Mucosa of rectum (tissue), 2 donors: Measurements from ENCODE around the gene KIF5A.
A peak's percentile ranks its signal among the peaks of the same experiment; 100 is the strongest.
"Not testable (repeated sequence)": the region's sequence is repeated elsewhere in the genome, so short reads cannot be mapped to it uniquely, and the experiment has no call there.

Experiments used
- H3K27ac ChIP-seq, 2 donors: one replicate each; pipeline ENCODE4 v1.7.0; 2013; ENCODE audit warnings: inconsistent platforms in 2 of 2, low read depth in 2 of 2, low read length in 2 of 2
- H3K27me3 ChIP-seq, 2 donors: one replicate each; pipeline ENCODE4 v1.7.0; 2013; ENCODE audit warnings: low read length in 2 of 2; ENCODE audit not compliant: control insufficient read depth in 2 of 2, insufficient read depth in 2 of 2
- H3K36me3 ChIP-seq, 2 donors: one replicate each; pipeline ENCODE4 v1.7.0; 2013; ENCODE audit warnings: low read length in 2 of 2; ENCODE audit not compliant: control insufficient read depth in 2 of 2, insufficient read depth in 2 of 2
- H3K4me1 ChIP-seq, 2 donors: one replicate each; pipeline ENCODE4 v1.7.0; 2013; ENCODE audit warnings: low read length in 2 of 2, mild to moderate bottlenecking in 1 of 2; ENCODE audit not compliant: control insufficient read depth in 2 of 2, insufficient read depth in 2 of 2
- H3K4me3 ChIP-seq, 2 donors: one replicate each; pipeline ENCODE4 v1.7.0; 2013; ENCODE audit warnings: low read length in 2 of 2
- H3K9ac ChIP-seq, 2 donors: one replicate each; pipeline ENCODE4 v1.7.0; 2013; ENCODE audit warnings: low read length in 2 of 2, low read depth in 1 of 2, mild to moderate bottlenecking in 1 of 2
- H3K9me3 ChIP-seq, 2 donors: one replicate each; pipeline ENCODE4 v1.7.0; 2013; ENCODE audit warnings: low read length in 2 of 2; ENCODE audit not compliant: control insufficient read depth in 2 of 2
- donor health status: healthy.
- donor health status: Normal muscosa, but diverticular disease.

Gene KIF5A

DNA sequence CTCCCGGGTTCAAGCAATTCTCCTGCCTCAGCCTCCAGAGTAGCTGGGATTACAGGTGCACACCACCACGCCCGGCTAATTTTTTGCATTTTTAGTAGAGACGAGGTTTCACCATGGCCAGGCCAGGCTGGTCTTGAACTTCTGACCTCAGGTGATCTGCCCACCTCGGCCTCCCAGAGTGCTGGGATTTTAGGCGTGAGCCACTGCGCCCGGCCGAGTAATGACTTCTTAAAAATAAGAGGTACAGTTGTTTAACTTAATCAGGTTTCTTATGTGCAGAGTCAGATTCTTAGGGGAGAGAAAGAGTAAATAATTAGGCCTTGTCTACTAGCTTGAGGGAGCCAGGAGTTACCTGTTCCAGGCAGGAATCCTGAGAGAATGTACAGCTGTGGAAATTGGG lies 35.6 kb upstream of the KIF5A start:
- H3K27ac ChIP-seq, H3K9ac ChIP-seq, H3K4me3 ChIP-seq, H3K27me3 ChIP-seq, H3K9me3 ChIP-seq: not testable (repeated sequence)
- Histone ChIP-seq H3K4me1 (peaks cover 13 to 16% of the 10 kb centered on the region in 2 donors), H3K36me3 (peaks cover 54 to 70% of the 10 kb centered on the region in 2 donors)

DNA sequence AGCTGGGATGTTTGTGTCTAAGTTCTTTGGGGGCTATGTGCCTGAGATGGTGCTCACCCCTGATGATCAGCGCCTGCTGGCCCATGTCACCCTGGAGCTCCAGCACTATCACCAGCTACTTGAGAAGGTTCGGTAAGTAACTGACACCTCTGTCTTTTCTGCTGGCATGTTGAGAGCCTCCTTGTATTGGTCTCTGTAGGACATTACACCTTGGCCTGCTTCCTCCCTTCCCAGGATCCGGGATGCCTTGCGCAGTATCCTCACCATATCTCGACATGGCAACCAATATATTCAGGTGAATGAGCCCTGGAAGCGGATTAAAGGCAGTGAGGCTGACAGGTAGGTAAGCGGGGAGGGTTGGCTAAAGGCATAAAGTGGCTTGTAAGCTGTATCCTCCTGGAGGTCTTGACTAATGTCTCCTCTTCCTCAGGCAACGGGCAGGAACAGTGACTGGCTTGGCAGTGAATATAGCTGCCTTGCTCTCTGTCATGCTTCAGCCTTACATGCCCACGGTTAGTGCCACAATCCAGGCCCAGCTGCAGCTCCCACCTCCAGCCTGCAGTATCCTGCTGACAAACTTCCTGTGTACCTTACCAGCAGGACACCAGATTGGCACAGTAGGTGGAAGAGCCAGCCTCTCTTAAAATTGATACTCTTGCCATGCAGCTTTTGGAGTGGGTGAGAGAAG lies 35.0 kb upstream of the KIF5A start:
- peaks cover 18% of the 10 kb centered on the region in 2 donors for H3K4me1 ChIP-seq
- no peak overlapping the region for H3K27ac ChIP-seq
- H3K27me3 ChIP-seq: no peaks in the 10 kb centered on the region

DNA sequence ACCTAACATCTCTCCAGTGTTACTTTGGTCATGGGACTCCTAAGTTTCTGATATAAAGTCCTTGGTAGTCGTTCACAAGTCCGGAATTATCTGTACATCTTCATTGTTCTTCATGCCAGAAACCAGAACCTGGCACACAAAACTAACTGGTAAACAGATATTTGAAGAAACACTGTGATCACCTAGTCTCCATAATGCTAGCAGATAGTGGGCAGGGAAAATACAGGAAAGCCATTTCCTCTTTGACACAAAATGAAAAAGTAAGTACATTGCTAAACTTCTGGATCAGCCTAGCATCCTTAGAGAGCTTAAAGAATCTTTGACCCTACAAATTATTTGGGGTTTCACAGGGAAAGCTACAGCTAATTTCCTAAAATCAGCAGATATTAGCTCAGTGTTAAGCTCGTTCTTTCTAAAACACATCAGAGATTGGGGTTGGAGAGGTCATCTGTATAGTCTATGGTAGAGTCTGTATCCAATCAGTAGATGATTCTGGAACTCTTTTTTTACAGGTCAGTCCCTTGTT lies 34.4 kb upstream of the KIF5A start:
- Histone ChIP-seq H3K4me3 (no peak overlapping the region), H3K36me3 (peaks cover 54 to 66% of the 10 kb centered on the region in 2 donors), H3K9ac (no peak overlapping the region), H3K9me3 (no peaks in the 10 kb centered on the region), H3K27ac (no peak overlapping the region), H3K4me1 (peaks cover 18% of the 10 kb centered on the region in 2 donors), H3K27me3 (no peaks in the 10 kb centered on the region)

More for the DNA sequence above, 35.0 kb upstream of the KIF5A start:
- no peak overlapping the region for H3K4me3 ChIP-seq
- H3K36me3 ChIP-seq: peaks cover 54 to 67% of the 10 kb centered on the region in 2 donors
- H3K9ac ChIP-seq: no peak overlapping the region
- H3K9me3 ChIP-seq: no peaks in the 10 kb centered on the region

DNA sequence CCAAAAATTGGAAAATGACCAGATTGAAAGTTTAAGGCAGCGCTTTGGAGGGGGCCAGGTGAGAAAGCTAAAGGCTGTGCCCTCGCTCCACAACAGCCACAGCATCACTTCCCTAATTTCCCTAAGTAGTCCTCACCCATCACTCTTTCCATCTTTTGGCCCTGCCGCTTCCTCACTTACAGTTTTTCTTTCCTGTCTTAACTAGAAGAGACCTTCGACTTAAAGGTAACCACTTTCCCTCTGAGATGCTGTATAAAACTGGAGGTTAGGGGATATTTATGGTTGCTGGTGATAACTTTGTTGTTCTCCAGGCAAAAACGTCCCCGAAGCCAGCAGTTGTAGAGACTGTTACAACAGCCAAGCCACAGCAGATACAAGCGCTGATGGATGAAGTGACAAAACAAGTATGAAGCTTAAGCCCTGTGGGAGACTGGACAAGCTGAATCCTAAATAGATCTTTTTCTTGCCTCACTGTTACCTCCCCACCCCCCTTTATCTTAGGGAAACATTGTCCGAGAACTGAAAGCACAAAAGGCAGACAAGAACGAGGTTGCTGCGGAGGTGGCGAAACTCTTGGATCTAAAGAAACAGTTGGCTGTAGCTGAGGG lies 33.8 kb upstream of the KIF5A start:
- no peaks in the 10 kb centered on the region for H3K27me3 ChIP-seq
- no peak overlapping the region for H3K27ac ChIP-seq
- H3K4me3 ChIP-seq: no peak overlapping the region
- H3K9ac ChIP-seq: no peak overlapping the region
- no peaks in the 10 kb centered on the region for H3K9me3 ChIP-seq
- H3K36me3 ChIP-seq: peaks cover 54 to 65% of the 10 kb centered on the region in 2 donors
- H3K4me1 ChIP-seq: peaks cover 21% of the 10 kb centered on the region in 2 donors

DNA sequence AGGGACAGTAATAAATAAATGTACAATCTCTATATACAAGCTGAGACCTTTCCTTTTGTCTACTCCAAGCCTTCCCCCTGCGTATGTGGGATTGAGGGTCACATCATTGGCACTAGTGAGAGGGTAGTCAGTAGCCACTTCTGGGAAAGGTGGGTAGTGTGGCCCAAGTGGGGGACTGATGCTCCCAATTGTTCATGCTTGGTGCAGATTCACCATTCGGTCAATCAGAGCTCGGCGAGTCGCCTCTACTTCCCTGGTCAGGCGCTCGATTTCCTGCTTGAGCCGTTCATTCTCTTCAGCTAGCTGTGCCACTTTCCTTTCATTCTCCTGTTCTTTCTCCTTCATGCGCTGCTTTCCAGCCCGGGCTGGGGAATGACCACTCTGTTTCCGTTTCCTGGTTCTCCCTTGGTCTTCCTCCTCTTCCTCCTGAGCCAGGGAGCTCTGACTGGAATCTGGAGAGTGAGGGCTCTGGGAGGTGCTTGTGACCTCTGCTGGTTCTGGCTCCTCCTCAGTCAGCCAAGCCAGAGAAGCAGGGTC lies 33.2 kb upstream of the KIF5A start:
- Histone ChIP-seq H3K27me3 (no peaks in the 10 kb centered on the region), H3K36me3 (peaks cover 50 to 59% of the 10 kb centered on the region in 2 donors), H3K9me3 (no peaks in the 10 kb centered on the region), H3K27ac (no peak overlapping the region), H3K9ac (no peak overlapping the region), H3K4me3 (no peak overlapping the region), H3K4me1 (peaks cover 27% of the 10 kb centered on the region in 2 donors)

DNA sequence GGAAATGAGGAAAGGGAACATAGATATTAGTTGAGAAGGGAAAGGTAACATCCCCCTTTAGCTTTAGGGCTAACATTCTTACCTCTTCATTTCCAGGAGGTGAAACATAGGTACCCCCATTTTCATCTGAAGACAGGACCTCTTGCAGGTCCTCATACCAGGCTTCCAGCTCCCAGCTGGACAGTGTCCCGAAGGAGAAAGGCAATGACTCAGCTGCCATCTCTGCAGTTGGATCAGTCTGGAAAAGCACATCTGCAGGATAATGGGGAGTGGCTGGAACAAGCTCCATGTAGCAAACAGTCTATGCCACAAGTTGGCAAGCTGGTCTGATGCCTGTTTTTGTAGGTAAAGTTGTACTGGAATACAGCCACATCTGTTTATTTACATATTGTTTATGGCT lies 32.7 kb upstream of the KIF5A start:
- H3K27me3 ChIP-seq: no peaks in the 10 kb centered on the region
- H3K4me3 ChIP-seq: no peak overlapping the region
- peaks cover 32% of the 10 kb centered on the region in 2 donors for H3K4me1 ChIP-seq
- no peak overlapping the region for H3K27ac ChIP-seq
- H3K9ac ChIP-seq: no peak overlapping the region
- peaks cover 45 to 54% of the 10 kb centered on the region in 2 donors for H3K36me3 ChIP-seq
- no peaks in the 10 kb centered on the region for H3K9me3 ChIP-seq

DNA sequence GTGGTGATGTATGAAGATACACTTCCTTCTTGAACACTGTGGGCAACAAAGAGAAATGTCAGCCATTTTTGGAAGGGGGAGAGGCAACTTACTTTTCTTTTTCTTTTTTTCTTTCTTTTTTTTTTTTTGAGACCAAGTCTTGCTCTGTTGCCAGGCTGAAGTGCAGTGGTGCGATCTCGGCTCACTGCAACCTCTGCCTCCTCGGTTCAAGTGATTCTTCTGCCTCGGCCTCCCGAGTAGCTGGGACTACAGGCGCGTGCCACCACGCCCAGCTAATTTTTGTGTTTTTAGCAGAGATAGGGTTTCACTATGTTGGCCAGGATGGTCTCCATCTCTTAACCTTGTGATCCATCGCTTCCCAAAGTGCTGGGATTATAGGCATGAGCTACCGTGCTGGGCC lies 32.1 kb upstream of the KIF5A start:
- peak overlapping the region in 1 of 2 donors; percentile 99 for H3K4me3 ChIP-seq

DNA sequence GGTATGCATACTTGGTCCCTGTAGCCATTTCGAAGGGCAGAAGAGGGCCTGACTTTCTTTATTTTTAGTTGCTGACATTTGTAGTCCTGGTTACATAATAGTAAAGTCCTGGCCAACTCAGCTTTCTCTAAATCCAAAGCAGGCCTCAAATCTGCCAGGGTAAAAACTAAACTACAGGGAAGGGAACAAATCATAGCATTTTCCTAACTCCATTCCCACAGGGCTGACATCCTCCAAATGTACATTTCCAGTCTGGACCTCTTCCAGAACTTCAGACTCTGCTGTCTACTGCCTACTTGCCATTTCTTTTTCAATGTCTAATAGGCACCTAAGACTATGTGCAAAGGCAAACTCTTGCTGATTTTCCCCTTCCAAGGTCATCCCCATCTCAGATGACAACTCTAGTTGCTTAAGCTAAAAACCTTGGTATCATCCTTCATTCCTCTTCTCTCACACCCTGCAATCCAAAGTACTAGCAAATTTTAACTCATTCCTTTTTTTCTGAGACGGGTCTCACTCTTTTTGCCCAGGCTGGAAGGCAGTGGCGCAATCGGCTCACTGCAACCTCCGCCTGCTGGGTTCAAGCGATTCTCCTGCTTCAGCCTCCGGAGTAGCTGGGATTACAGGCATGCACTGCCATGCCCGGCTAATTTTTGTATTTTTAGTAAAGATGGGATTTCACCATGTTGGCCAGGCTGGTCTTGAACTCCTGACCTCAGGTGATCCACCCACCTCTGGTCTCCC lies 31.5 kb upstream of the KIF5A start:
- H3K4me1 ChIP-seq: peaks cover 34% of the 10 kb centered on the region in 2 donors
- H3K27me3 ChIP-seq: no peaks in the 10 kb centered on the region
- peak overlapping the region in 1 of 2 donors; percentile 99 for H3K4me3 ChIP-seq
- peak overlapping the region in 1 of 2 donors; percentile 35 for H3K9ac ChIP-seq
- H3K9me3 ChIP-seq: no peaks in the 10 kb centered on the region
- peak overlapping the region in 1 of 2 donors; percentile 27 for H3K27ac ChIP-seq
- peaks cover 34 to 43% of the 10 kb centered on the region in 2 donors for H3K36me3 ChIP-seq

More for the DNA sequence above, 32.1 kb upstream of the KIF5A start:
- not testable (repeated sequence) for H3K9me3 ChIP-seq, H3K27ac ChIP-seq, H3K27me3 ChIP-seq
- Histone ChIP-seq H3K4me1 (peaks cover 32 to 33% of the 10 kb centered on the region in 2 donors), H3K9ac (peak overlapping the region in 1 of 2 donors; percentile 35), H3K36me3 (peaks cover 41 to 50% of the 10 kb centered on the region in 2 donors)

DNA sequence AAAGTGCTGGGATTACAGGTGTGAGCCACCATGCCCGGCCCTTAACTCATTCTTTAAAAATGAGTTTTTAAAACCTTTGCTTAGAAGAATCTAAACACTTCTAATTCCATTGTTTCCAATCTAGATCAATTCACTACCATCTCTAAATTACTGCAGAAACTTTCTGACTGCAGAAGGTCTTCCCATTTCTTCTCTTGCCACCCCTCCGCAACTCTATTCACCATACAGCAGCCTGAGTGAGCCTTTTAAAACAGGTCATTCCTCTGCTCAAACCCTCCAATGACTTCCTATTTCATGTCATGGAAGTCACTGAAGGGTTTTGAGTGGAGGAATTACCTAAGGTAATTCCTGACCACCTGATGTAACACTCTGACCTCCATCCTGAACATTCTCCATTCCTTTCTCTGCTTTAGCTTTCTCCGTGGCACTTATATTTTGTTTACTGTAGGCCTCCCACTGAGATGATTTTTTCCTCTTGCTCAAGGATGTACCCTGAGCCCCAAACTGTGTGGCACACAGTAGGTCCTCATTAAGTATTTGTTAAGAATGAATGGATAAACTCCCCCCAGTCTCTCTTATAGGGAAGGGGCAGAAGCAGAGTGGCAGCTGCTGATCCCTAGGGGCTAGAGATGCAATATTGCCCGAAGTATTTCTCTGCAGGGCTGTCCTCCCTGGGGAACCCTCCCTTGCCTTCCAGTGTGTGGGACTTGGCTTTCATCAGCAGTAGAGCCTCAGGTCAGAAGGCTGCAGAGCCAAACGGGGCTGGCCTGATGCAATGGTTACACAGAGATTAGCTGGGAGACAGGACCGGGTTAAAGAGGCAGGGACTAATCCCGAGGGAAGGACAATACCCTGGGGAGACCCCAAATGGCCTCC lies 30.7 kb upstream of the KIF5A start:
- H3K36me3 ChIP-seq: peaks cover 34 to 40% of the 10 kb centered on the region in 2 donors
- H3K4me3 ChIP-seq: peak overlapping the region; percentile 95 to 99
- H3K9me3 ChIP-seq: no peaks in the 10 kb centered on the region
- peak overlapping the region; percentile 98 for H3K9ac ChIP-seq
- H3K4me1 ChIP-seq: peaks cover 42% of the 10 kb centered on the region in 2 donors
- H3K27me3 ChIP-seq: no peaks in the 10 kb centered on the region
- peak overlapping the region; percentile 94 to 96 for H3K27ac ChIP-seq
